Measurements from ENCODE around the gene USP12.

- no peak for TF ChIP-seq EZH2phosphoT487 (IDR thresholded peaks at IDR 0.05; ENCODE audit: unreplicated experiment)
- no peak for TF ChIP-seq CTCF (conservative IDR thresholded peaks at IDR 0.05; ENCODE audit: low read depth in 2 of 2)
- no peak for TF ChIP-seq POLR2AphosphoS5 (IDR thresholded peaks at IDR 0.05; ENCODE audit: low read depth)
- TF ChIP-seq EZH2 (IDR thresholded peaks at IDR 0.05; ENCODE audit: low read depth, unreplicated experiment) = no peak
- no peak for TF ChIP-seq REST (IDR thresholded peaks at IDR 0.05; ENCODE audit: unreplicated experiment)
- no peak for TF ChIP-seq CREB1 (CRISPR knock-in tag; IDR thresholded peaks at IDR 0.05; ENCODE audit: low read depth)
- TF ChIP-seq JUNB (IDR thresholded peaks at IDR 0.05; ENCODE audit: unreplicated experiment) = no peak
- TF ChIP-seq NANOG (IDR thresholded peaks at IDR 0.05; ENCODE audit: borderline replicate concordance) = no peak
- TF ChIP-seq ZNF331 (CRISPR knock-in tag; IDR thresholded peaks at IDR 0.05; ENCODE audit: low read depth) = no peak
These were observed 17.6 kb upstream of the USP12 start for GRCh38 chr13:27189192-27189591.

Data from GM23338 (cell line).